Testis (tissue), 2 donors: ENCODE results near the gene SYNRG.

ENCODE experiments used
- CTCF ChIP-seq, 3 experiments: fragments of 450-650 bp in 2 of 3; fragments of 200-600 bp in 1 of 3; sonication (generic) in 1 of 3; IDR thresholded peaks; one replicate each; pipeline ENCODE4 v1.5.1; 2016 to 2019; ENCODE audit warnings: antibody characterized with exemption in 3 of 3, mild to moderate bottlenecking in 2 of 3, moderate library complexity in 1 of 3
- POLR2A ChIP-seq: fragments of 450-650 bp; IDR thresholded peaks from one replicate; pipeline ENCODE4 v1.6.1; 2017; ENCODE audit warnings: antibody characterized with exemption, mild to moderate bottlenecking, moderate library complexity

- TF ChIP-seq CTCF (IDR thresholded peaks at IDR 0.05) (no peak), POLR2A (no peak)
These were observed 34.7 kb upstream of the SYNRG start for GRCh38 chr17:37643869-37644268.
